OCI-LY1 (cell line): Measurements from ENCODE around the gene ADD2.

Source experiments
- H2AFZ ChIP-seq: fragments of 200-600 bp; sonication (generic), shearing (Covaris generic); 2 replicates; pipeline ENCODE4 v1.6.0; 2014; ENCODE audit warnings: antibody characterized with exemption, mild to moderate bottlenecking, low read length
- H3F3A ChIP-seq: fragments of 200-600 bp; sonication (generic), shearing (Covaris generic); 2 replicates; pipeline ENCODE4 v1.6.0; 2014; ENCODE audit warnings: mild to moderate bottlenecking, antibody characterized with exemption, low read length, moderate library complexity; ENCODE audit not compliant: insufficient read depth
- H3K27ac ChIP-seq: fragments of 200-600 bp; sonication (generic); 2 replicates; pipeline ENCODE4 v1.5.1; 2014; ENCODE audit warnings: low read length, mixed run types, mild to moderate bottlenecking, low read depth; ENCODE audit not compliant: poor library complexity, severe bottlenecking
- H3K27me3 ChIP-seq: fragments of 200-600 bp; sonication (generic); 2 replicates; pipeline ENCODE4 v1.6.0; 2014; ENCODE audit warnings: antibody characterized with exemption, mild to moderate bottlenecking, low read length, moderate library complexity; ENCODE audit not compliant: insufficient read depth
- H3K36me3 ChIP-seq: fragments of 200-600 bp; sonication (generic); 2 replicates; pipeline ENCODE4 v1.6.1; 2014; ENCODE audit warnings: mild to moderate bottlenecking, antibody characterized with exemption, low read length, moderate library complexity, mixed read lengths; ENCODE audit not compliant: insufficient read depth
- H3K4me1 ChIP-seq: fragments of 200-600 bp; sonication (generic); 2 replicates; pipeline ENCODE4 v1.5.1; 2014; ENCODE audit warnings: mild to moderate bottlenecking, low read length, moderate library complexity; ENCODE audit not compliant: insufficient read depth, severe bottlenecking
- H3K4me2 ChIP-seq: fragments of 200-600 bp; sonication (generic), shearing (Covaris generic); 2 replicates; pipeline ENCODE4 v1.6.1; 2014; ENCODE audit warnings: low read length
- H3K4me3 ChIP-seq: fragments of 200-600 bp; sonication (generic); 2 replicates; pipeline ENCODE4 v1.5.1; 2014; ENCODE audit warnings: low read length, low read depth, mild to moderate bottlenecking, mixed read lengths; ENCODE audit not compliant: poor library complexity, severe bottlenecking
- H3K79me2 ChIP-seq: fragments of 200-600 bp; shearing (Covaris generic); 2 replicates; pipeline ENCODE4 v1.6.1; 2016; ENCODE audit warnings: mixed run types, low read length, mixed read lengths; ENCODE audit not compliant: insufficient read depth
- H3K9ac ChIP-seq: fragments of 200-600 bp; sonication (generic), shearing (Covaris generic); 2 replicates; pipeline ENCODE4 v1.6.1; 2014; ENCODE audit warnings: mild to moderate bottlenecking, low read length, mixed read lengths
- H3K9me2 ChIP-seq: fragments of 200-600 bp; sonication (generic), shearing (Covaris generic); 2 replicates; pipeline ENCODE4 v1.6.1; 2014; ENCODE audit warnings: low read depth, mild to moderate bottlenecking, low read length, mixed read lengths
- H3K9me3 ChIP-seq: fragments of 200-600 bp; shearing (Covaris generic); 2 replicates; pipeline ENCODE4 v1.6.1; 2014; ENCODE audit warnings: low read length, mixed read lengths
- H4K20me1 ChIP-seq: fragments of 200-600 bp; sonication (generic), shearing (Covaris generic); 2 replicates; pipeline ENCODE4 v1.6.0; 2016; ENCODE audit warnings: mild to moderate bottlenecking, low read length; ENCODE audit not compliant: insufficient read depth
- CTCF ChIP-seq: fragments of 200-600 bp; sonication (generic), shearing (Covaris generic); IDR thresholded peaks from 2 replicates; pipeline ENCODE4 v1.5.1; 2017; ENCODE audit warnings: mild to moderate bottlenecking, antibody characterized with exemption, low read length, moderate library complexity, mixed read lengths
- EZH2 ChIP-seq: fragments of 200-600 bp; sonication (generic), shearing (Covaris generic); IDR thresholded peaks from 2 replicates; pipeline ENCODE4 v1.8.0; 2017; ENCODE audit warnings: borderline replicate concordance, mixed run types, mild to moderate bottlenecking, antibody characterized with exemption, low read length, moderate library complexity, mixed read lengths

ADD2 gene

DNA sequence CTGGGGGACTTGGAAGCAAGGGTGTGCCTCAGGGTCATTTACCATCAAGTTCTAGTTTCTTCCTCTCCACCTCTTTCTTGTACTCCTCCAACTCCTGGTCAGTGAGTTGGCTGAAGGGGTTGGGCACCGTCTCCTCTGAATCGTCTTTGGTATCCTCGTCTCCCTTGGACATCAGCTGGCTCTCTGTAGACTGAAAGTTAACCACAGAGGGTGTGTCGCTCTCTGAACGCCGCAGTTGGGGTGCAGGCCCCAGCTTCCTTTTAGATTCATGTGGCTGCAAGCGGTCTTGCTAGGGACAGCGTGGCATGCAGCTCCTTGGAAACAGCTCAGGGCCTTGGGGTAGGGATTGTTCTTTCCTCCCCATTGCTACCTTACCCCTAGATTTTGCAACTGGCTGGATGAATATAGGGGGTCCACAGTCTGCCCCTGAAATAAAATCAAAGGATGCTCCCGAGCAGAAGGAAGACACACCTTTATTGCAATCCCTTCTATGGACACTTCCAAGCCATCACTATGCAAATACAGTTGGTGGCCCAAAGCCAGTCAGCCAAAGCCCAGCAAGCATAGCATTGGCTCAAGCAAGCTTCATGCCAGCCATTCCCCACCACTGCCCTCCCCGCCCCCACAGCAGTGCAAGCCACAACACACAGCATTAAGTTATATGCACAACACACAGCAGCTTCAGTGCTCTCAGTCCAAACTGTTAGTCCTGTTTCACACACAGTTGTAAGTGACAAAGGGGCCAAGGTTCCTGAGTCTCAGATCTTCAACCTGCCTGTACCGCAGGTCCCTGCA lies 93.2 kb downstream of the ADD2 start:
- H3K9me3 ChIP-seq, result no peaks in the 10 kb centered on the region
- H3K27me3 ChIP-seq, result no peaks in the 10 kb centered on the region; the same call in 1 of the 2 replicates
- H3K4me1 ChIP-seq, result no peaks in the 10 kb centered on the region
- no peaks in the 10 kb centered on the region for H3K36me3 ChIP-seq
- H3K4me2 ChIP-seq, result no peak overlapping the region
- no peak overlapping the region for H2AFZ ChIP-seq
- no peaks in the 10 kb centered on the region for H4K20me1 ChIP-seq
- no peak overlapping the region for H3K4me3 ChIP-seq
- no peak overlapping the region for H3K9ac ChIP-seq
- H3K9me2 ChIP-seq, result no peaks in the 10 kb centered on the region
- no peaks in the 10 kb centered on the region for H3K79me2 ChIP-seq
- TF ChIP-seq CTCF (no peak), EZH2 (no peak)
- H3K27ac ChIP-seq, result no peak overlapping the region
- no peaks in the 10 kb centered on the region for H3F3A ChIP-seq

DNA sequence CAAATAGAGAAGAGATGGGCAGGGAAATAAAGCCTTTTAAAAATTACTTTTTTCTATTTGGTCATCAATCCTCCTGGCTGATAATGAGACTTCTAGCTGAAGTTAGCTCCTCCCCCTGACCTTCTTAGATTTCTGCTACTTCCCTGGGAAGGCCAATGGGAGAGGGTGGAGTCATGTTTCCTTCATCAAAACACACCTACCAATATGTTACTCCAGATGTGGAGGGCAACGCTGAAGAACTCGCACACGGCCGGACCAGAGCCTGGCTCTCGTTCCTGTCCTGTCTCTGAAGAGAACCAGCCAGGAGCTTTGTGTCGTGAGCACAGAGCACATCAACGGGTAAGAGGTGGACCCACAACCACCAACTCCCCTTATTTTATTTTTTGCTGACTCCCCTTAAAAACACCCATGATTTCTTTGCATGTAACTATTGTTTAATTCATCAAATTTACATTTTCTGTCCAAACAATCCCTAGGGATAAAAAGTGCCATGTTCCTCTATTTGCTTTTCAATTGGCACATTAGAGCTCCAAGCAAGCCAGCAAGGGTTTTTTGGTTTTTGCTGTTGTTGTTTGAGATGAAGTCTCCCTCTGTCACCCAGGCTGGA lies 94.9 kb downstream of the ADD2 start:
- Histone ChIP-seq H3K4me1 (no peaks in the 10 kb centered on the region), H3K27me3 (no peaks in the 10 kb centered on the region; the same call in 1 of the 2 replicates), H3K4me2 (no peak overlapping the region), H3K9me2 (no peaks in the 10 kb centered on the region), H3K79me2 (no peaks in the 10 kb centered on the region), H4K20me1 (no peaks in the 10 kb centered on the region), H3K4me3 (no peak overlapping the region), H3K27ac (no peak overlapping the region), H2AFZ (no peak overlapping the region), H3K9me3 (no peaks in the 10 kb centered on the region), H3K9ac (no peak overlapping the region), H3F3A (no peaks in the 10 kb centered on the region), H3K36me3 (no peaks in the 10 kb centered on the region)
- no peak for TF ChIP-seq CTCF
- no peak for TF ChIP-seq EZH2

DNA sequence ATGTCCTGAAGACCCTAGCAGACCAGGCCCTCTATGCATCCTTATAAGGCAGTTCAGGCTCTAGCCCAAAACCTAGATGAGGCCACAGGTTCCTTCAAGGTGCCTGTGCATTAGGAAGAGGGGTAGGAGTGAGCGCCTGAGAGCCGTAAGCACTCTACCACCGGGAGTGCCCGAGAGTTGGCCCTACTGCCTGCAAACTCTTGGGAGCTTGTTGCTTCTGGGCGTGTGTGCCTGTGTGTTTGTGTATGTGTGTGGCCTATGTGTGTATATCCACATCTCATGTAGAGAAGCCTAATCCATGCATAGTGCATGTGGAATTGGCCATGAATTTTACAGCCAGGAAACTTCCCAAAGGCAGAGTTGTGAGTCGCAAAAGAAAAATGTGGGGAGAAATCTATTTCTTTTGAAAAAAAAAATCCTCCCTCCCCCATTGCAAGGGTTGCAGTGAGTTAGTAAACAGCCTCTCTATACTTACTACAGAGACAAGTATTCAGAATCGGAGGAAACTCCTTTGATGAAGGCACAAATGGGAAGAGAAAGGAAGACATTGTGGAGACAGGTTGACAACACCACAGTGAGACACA lies 96.8 kb downstream of the ADD2 start:
- no peaks in the 10 kb centered on the region for H3K4me1 ChIP-seq
- H3F3A ChIP-seq, result no peaks in the 10 kb centered on the region
- H3K9ac ChIP-seq, result no peak overlapping the region
- no peaks in the 10 kb centered on the region for H3K79me2 ChIP-seq
- H3K9me2 ChIP-seq, result no peaks in the 10 kb centered on the region
- no peak for TF ChIP-seq CTCF
- TF ChIP-seq EZH2, result no peak
- H3K4me3 ChIP-seq, result no peak overlapping the region
- no peak overlapping the region for H2AFZ ChIP-seq
- no peak overlapping the region for H3K4me2 ChIP-seq
- H4K20me1 ChIP-seq, result no peaks in the 10 kb centered on the region
- no peaks in the 10 kb centered on the region for H3K9me3 ChIP-seq
- H3K36me3 ChIP-seq, result no peaks in the 10 kb centered on the region
- H3K27me3 ChIP-seq, result no peaks in the 10 kb centered on the region
- no peak overlapping the region for H3K27ac ChIP-seq
